Thyroid gland (tissue), 4 donors: ENCODE results near the gene C17orf78.

Experiments
- POLR2A ChIP-seq, 2 donors: fragments of 450-650 bp; IDR thresholded peaks; one replicate each; pipeline ENCODE4 v1.6.1; 2017; ENCODE audit warnings: antibody characterized with exemption in 2 of 2, mild to moderate bottlenecking in 2 of 2, moderate library complexity in 1 of 2
- TF ChIP-seq, protein P1 (sequence below), 6 experiments: fragments of 200-600 bp in 3 of 6; fragments of 450-650 bp in 3 of 6; sonication (generic) in 3 of 6; IDR thresholded peaks; one replicate each; pipeline ENCODE4 v1.5.1; 2016 to 2019; ENCODE audit warnings: antibody characterized with exemption in 6 of 6, mild to moderate bottlenecking in 2 of 6, inconsistent platforms in 1 of 6, moderate library complexity in 1 of 6

DNA sequence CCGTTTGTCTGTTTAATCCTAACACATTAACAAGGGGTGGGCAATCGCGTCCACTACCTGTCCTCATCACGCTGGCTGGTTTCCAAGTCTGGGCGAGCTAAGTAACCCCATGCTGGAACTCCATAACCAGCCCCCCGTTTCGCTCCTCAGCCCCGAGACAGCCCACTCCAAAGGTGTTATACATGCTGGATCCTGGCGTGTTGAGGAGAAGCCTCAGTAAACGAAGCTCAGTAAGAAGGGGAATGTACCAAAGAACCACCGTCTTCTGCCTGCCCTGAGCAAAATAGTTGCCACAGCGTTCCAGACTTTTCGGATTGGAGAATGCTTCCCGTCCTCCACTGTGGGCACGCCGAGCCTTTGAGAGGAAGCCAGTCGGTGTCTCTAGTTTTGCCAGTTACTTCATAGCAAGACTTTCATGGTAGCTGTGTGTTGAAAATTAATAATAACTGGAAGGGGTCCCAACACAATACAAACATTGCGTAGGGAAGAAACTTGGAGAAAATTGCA lies 16.1 kb upstream of the C17orf78 start:
- TF ChIP-seq, protein P1, sequence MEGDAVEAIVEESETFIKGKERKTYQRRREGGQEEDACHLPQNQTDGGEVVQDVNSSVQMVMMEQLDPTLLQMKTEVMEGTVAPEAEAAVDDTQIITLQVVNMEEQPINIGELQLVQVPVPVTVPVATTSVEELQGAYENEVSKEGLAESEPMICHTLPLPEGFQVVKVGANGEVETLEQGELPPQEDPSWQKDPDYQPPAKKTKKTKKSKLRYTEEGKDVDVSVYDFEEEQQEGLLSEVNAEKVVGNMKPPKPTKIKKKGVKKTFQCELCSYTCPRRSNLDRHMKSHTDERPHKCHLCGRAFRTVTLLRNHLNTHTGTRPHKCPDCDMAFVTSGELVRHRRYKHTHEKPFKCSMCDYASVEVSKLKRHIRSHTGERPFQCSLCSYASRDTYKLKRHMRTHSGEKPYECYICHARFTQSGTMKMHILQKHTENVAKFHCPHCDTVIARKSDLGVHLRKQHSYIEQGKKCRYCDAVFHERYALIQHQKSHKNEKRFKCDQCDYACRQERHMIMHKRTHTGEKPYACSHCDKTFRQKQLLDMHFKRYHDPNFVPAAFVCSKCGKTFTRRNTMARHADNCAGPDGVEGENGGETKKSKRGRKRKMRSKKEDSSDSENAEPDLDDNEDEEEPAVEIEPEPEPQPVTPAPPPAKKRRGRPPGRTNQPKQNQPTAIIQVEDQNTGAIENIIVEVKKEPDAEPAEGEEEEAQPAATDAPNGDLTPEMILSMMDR (IDR thresholded peaks at IDR 0.05): peak in 1 of 6 experiments; percentile 15
- TF ChIP-seq POLR2A (IDR thresholded peaks at IDR 0.05): no peak
